ENCODE results near the gene ALPK1.

The ALPK1 gene

GRCh38 chr4:112377594-112378242 is 80.5 kb downstream of the ALPK1 start:
- no peak for DNase-seq
- Histone ChIP-seq H3K27me3 (replicated peaks in 2 of 5; ENCODE audit: control insufficient read depth in 4 of 5, insufficient read depth in 5 of 5, low read length in 4 of 5) (no peaks in the 10 kb centered on the region), H3K27ac (ENCODE audit: insufficient read depth in 1 of 2, low read depth in 1 of 2, low read length in 2 of 2, poor library complexity in 1 of 2, severe bottlenecking in 2 of 2) (no peak overlapping the region), H3K9me3 (ENCODE audit: control extremely low read depth in 1 of 5, control insufficient read depth in 4 of 5, insufficient read depth in 2 of 5, low read depth in 1 of 5, low read length in 4 of 5) (peaks cover 0 to 12% (median 4%) of the 10 kb centered on the region in 5 experiments), H3K36me3 (ENCODE audit: control insufficient read depth in 4 of 4, insufficient read depth in 4 of 4, low read length in 3 of 4) (peaks cover 6 to 55% (median 16%) of the 10 kb centered on the region in 4 experiments), H3K4me3 (ENCODE audit: control insufficient read depth in 1 of 7, extremely low read depth in 1 of 7, insufficient read depth in 4 of 7, low read depth in 2 of 7, low read length in 6 of 7) (no peak overlapping the region), H3K4me1 (ENCODE audit: control extremely low read depth in 1 of 4, control insufficient read depth in 4 of 4, insufficient read depth in 4 of 4, low read length in 3 of 4) (peaks cover 0 to 16% (median 2%) of the 10 kb centered on the region in 4 experiments)
- POLR2A ChIA-PET = no interaction called here
- whole genome bisulfite sequencing (ENCODE audit: insufficient coverage) = 94% methylated on average over 13 of the region's 13 CpGs
- CTCF ChIA-PET = no interaction called here

GRCh38 chr4:112378243-112378620 is 81.1 kb downstream of the ALPK1 start:
- no peak for DNase-seq
- WGBS (ENCODE audit: insufficient coverage) = 100% methylated on average over 2 of the region's 3 CpGs

GRCh38 chr4:112378858-112379257 is 81.7 kb downstream of the ALPK1 start:
- no peak for DNase-seq
- 100% methylated on average over 2 of the region's 3 CpGs for WGBS (ENCODE audit: insufficient coverage)
- Histone ChIP-seq H3K4me1 (ENCODE audit: control extremely low read depth in 1 of 4, control insufficient read depth in 4 of 4, insufficient read depth in 4 of 4, low read length in 3 of 4) (peaks cover 0 to 16% (median 2%) of the 10 kb centered on the region in 4 experiments), H3K9me3 (ENCODE audit: control extremely low read depth in 1 of 5, control insufficient read depth in 4 of 5, insufficient read depth in 2 of 5, low read depth in 1 of 5, low read length in 4 of 5) (peaks cover 0 to 5% (median 4%) of the 10 kb centered on the region in 5 experiments), H3K27me3 (replicated peaks in 2 of 5; ENCODE audit: control insufficient read depth in 4 of 5, insufficient read depth in 5 of 5, low read length in 4 of 5) (no peaks in the 10 kb centered on the region), H3K27ac (ENCODE audit: insufficient read depth in 1 of 2, low read depth in 1 of 2, low read length in 2 of 2, poor library complexity in 1 of 2, severe bottlenecking in 2 of 2) (no peak overlapping the region), H3K36me3 (ENCODE audit: control insufficient read depth in 4 of 4, insufficient read depth in 4 of 4, low read length in 3 of 4) (peaks cover 4 to 59% (median 19%) of the 10 kb centered on the region in 4 experiments), H3K4me3 (ENCODE audit: control insufficient read depth in 1 of 7, extremely low read depth in 1 of 7, insufficient read depth in 4 of 7, low read depth in 2 of 7, low read length in 6 of 7) (no peak overlapping the region)
- ChIA-PET CTCF (no interaction called here), POLR2A (no interaction called here)

More at GRCh38 chr4:112378243-112378620, 81.1 kb downstream of the ALPK1 start:
- Histone ChIP-seq H3K27ac (ENCODE audit: insufficient read depth in 1 of 2, low read depth in 1 of 2, low read length in 2 of 2, poor library complexity in 1 of 2, severe bottlenecking in 2 of 2) (no peak overlapping the region), H3K9me3 (ENCODE audit: control extremely low read depth in 1 of 5, control insufficient read depth in 4 of 5, insufficient read depth in 2 of 5, low read depth in 1 of 5, low read length in 4 of 5) (peaks cover 0 to 9% (median 4%) of the 10 kb centered on the region in 5 experiments), H3K36me3 (ENCODE audit: control insufficient read depth in 4 of 4, insufficient read depth in 4 of 4, low read length in 3 of 4) (peaks cover 6 to 56% (median 17%) of the 10 kb centered on the region in 4 experiments), H3K4me1 (ENCODE audit: control extremely low read depth in 1 of 4, control insufficient read depth in 4 of 4, insufficient read depth in 4 of 4, low read length in 3 of 4) (peaks cover 0 to 16% (median 2%) of the 10 kb centered on the region in 4 experiments), H3K4me3 (ENCODE audit: control insufficient read depth in 1 of 7, extremely low read depth in 1 of 7, insufficient read depth in 4 of 7, low read depth in 2 of 7, low read length in 6 of 7) (no peak overlapping the region), H3K27me3 (replicated peaks in 2 of 5; ENCODE audit: control insufficient read depth in 4 of 5, insufficient read depth in 5 of 5, low read length in 4 of 5) (no peaks in the 10 kb centered on the region)
- CTCF ChIA-PET = no interaction called here
- POLR2A ChIA-PET = no interaction called here

GRCh38 chr4:112379306-112379705 is 82.1 kb downstream of the ALPK1 start:
- ChIA-PET CTCF (no interaction called here), POLR2A (no interaction called here)
- no peak for DNase-seq
- H3K27me3 ChIP-seq (replicated peaks in 2 of 5; ENCODE audit: control insufficient read depth in 4 of 5, insufficient read depth in 5 of 5, low read length in 4 of 5) = no peaks in the 10 kb centered on the region
- H3K4me3 ChIP-seq (ENCODE audit: control insufficient read depth in 1 of 7, extremely low read depth in 1 of 7, insufficient read depth in 4 of 7, low read depth in 2 of 7, low read length in 6 of 7) = no peak overlapping the region
- WGBS (ENCODE audit: insufficient coverage) = 99% methylated on average over 26 of the region's 26 CpGs
- no peak overlapping the region for H3K27ac ChIP-seq (ENCODE audit: insufficient read depth in 1 of 2, low read depth in 1 of 2, low read length in 2 of 2, poor library complexity in 1 of 2, severe bottlenecking in 2 of 2)
- H3K36me3 ChIP-seq (ENCODE audit: control insufficient read depth in 4 of 4, insufficient read depth in 4 of 4, low read length in 3 of 4) = peaks cover 4 to 64% (median 19%) of the 10 kb centered on the region in 4 experiments
- H3K4me1 ChIP-seq (ENCODE audit: control extremely low read depth in 1 of 4, control insufficient read depth in 4 of 4, insufficient read depth in 4 of 4, low read length in 3 of 4) = peaks cover 0 to 16% (median 2%) of the 10 kb centered on the region in 4 experiments
- H3K9me3 ChIP-seq (ENCODE audit: control extremely low read depth in 1 of 5, control insufficient read depth in 4 of 5, insufficient read depth in 2 of 5, low read depth in 1 of 5, low read length in 4 of 5) = peaks cover 0 to under 1% (median 0%) of the 10 kb centered on the region in 5 experiments

- no peaks in the 10 kb centered on the region for H3K9me3 ChIP-seq (ENCODE audit: control extremely low read depth in 1 of 5, control insufficient read depth in 4 of 5, insufficient read depth in 2 of 5, low read depth in 1 of 5, low read length in 4 of 5)
- H3K36me3 ChIP-seq (ENCODE audit: control insufficient read depth in 4 of 4, insufficient read depth in 4 of 4, low read length in 3 of 4) = peaks cover 4 to 81% (median 21%) of the 10 kb centered on the region in 4 experiments
- WGBS (ENCODE audit: insufficient coverage) = 98% methylated on average over 6 of the region's 6 CpGs
- peaks cover 0 to 5% (median 1%) of the 10 kb centered on the region in 4 experiments for H3K4me1 ChIP-seq (ENCODE audit: control extremely low read depth in 1 of 4, control insufficient read depth in 4 of 4, insufficient read depth in 4 of 4, low read length in 3 of 4)
- no peak for DNase-seq
- no peak overlapping the region for H3K27ac ChIP-seq (ENCODE audit: insufficient read depth in 1 of 2, low read depth in 1 of 2, low read length in 2 of 2, poor library complexity in 1 of 2, severe bottlenecking in 2 of 2)
- ChIA-PET CTCF (interaction anchor here (1.2 kb wide), 1 partner anchor 11 kb away, joined by 4 read pairs; no protein-coding TSS in a partner anchor), POLR2A (no interaction called here)
- no peaks in the 10 kb centered on the region for H3K27me3 ChIP-seq (replicated peaks in 2 of 5; ENCODE audit: control insufficient read depth in 4 of 5, insufficient read depth in 5 of 5, low read length in 4 of 5)
- H3K4me3 ChIP-seq (ENCODE audit: control insufficient read depth in 1 of 7, extremely low read depth in 1 of 7, insufficient read depth in 4 of 7, low read depth in 2 of 7, low read length in 6 of 7) = no peak overlapping the region
These were observed 85.0 kb downstream of the ALPK1 start for GRCh38 chr4:112381996-112382692.

- Histone ChIP-seq H3K36me3 (ENCODE audit: control insufficient read depth in 4 of 4, insufficient read depth in 4 of 4, low read length in 3 of 4) (peaks cover 0 to 62% (median 8%) of the 10 kb centered on the region in 4 experiments), H3K9me3 (ENCODE audit: control extremely low read depth in 1 of 5, control insufficient read depth in 4 of 5, insufficient read depth in 2 of 5, low read depth in 1 of 5, low read length in 4 of 5) (no peaks in the 10 kb centered on the region), H3K27me3 (replicated peaks in 2 of 5; ENCODE audit: control insufficient read depth in 4 of 5, insufficient read depth in 5 of 5, low read length in 4 of 5) (no peaks in the 10 kb centered on the region), H3K4me3 (ENCODE audit: control insufficient read depth in 1 of 7, extremely low read depth in 1 of 7, insufficient read depth in 4 of 7, low read depth in 2 of 7, low read length in 6 of 7) (no peak overlapping the region), H3K4me1 (ENCODE audit: control extremely low read depth in 1 of 4, control insufficient read depth in 4 of 4, insufficient read depth in 4 of 4, low read length in 3 of 4) (no peaks in the 10 kb centered on the region), H3K27ac (ENCODE audit: insufficient read depth in 1 of 2, low read depth in 1 of 2, low read length in 2 of 2, poor library complexity in 1 of 2, severe bottlenecking in 2 of 2) (no peak overlapping the region)
- POLR2A ChIA-PET = no interaction called here
- WGBS (ENCODE audit: insufficient coverage) = 80% methylated on average over 1 of the region's 4 CpGs
- CTCF ChIA-PET = no interaction called here
- DNase-seq = no peak
These were observed 88.9 kb downstream of the ALPK1 start for GRCh38 chr4:112386071-112386470.

- no peak for DNase-seq
- Histone ChIP-seq H3K36me3 (ENCODE audit: control insufficient read depth in 4 of 4, insufficient read depth in 4 of 4, low read length in 3 of 4) (peaks cover 0 to 43% (median 6%) of the 10 kb centered on the region in 4 experiments), H3K4me1 (ENCODE audit: control extremely low read depth in 1 of 4, control insufficient read depth in 4 of 4, insufficient read depth in 4 of 4, low read length in 3 of 4) (no peaks in the 10 kb centered on the region), H3K27me3 (replicated peaks in 2 of 5; ENCODE audit: control insufficient read depth in 4 of 5, insufficient read depth in 5 of 5, low read length in 4 of 5) (no peaks in the 10 kb centered on the region), H3K9me3 (ENCODE audit: control extremely low read depth in 1 of 5, control insufficient read depth in 4 of 5, insufficient read depth in 2 of 5, low read depth in 1 of 5, low read length in 4 of 5) (no peaks in the 10 kb centered on the region), H3K4me3 (ENCODE audit: control insufficient read depth in 1 of 7, extremely low read depth in 1 of 7, insufficient read depth in 4 of 7, low read depth in 2 of 7, low read length in 6 of 7) (no peak overlapping the region), H3K27ac (ENCODE audit: insufficient read depth in 1 of 2, low read depth in 1 of 2, low read length in 2 of 2, poor library complexity in 1 of 2, severe bottlenecking in 2 of 2) (no peak overlapping the region)
- ChIA-PET CTCF (no interaction called here), POLR2A (no interaction called here)
- WGBS (ENCODE audit: insufficient coverage) = 100% methylated on average over 3 of the region's 4 CpGs
These were observed 104.9 kb downstream of the ALPK1 start for GRCh38 chr4:112402098-112402497.
